ENCODE data around the gene GAB1. TPM values are rescaled to one million over a fixed set of nuclear protein-coding genes. Genes with fewer than 3 reads are reported as not detected.

The GAB1 gene
- total and polyA plus RNA-seq, 12 donors: 4.1 to 58.2 (median 29.0) TPM

DNA sequence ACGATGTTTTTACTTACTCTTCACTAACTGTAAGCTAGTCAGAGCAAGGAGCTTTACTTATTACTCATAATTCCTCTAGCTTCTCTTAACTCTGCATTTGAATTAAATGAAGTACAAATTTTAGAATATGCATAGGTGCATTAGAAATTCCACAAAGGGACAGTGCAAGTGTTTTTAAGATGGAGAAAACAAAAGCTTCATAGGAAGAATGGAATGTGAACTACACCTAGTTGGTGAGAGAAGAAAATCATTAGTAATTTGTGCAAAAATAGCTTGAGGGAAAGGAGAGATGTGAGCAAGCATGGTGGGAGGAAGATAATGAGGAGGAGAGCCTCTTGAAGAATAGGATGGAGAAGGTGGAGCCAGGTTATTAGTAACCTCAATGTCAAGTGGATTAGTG, 99.3 kb downstream of the GAB1 start:
- WGBS, 4 donors: 91 to 98% (median 94%) methylated on average over 1 of the region's 1 CpG
- H3K27ac ChIP-seq: no peak overlapping the region
- no peaks in the 10 kb centered on the region for H3K27me3 ChIP-seq
- TF ChIP-seq, protein P1, sequence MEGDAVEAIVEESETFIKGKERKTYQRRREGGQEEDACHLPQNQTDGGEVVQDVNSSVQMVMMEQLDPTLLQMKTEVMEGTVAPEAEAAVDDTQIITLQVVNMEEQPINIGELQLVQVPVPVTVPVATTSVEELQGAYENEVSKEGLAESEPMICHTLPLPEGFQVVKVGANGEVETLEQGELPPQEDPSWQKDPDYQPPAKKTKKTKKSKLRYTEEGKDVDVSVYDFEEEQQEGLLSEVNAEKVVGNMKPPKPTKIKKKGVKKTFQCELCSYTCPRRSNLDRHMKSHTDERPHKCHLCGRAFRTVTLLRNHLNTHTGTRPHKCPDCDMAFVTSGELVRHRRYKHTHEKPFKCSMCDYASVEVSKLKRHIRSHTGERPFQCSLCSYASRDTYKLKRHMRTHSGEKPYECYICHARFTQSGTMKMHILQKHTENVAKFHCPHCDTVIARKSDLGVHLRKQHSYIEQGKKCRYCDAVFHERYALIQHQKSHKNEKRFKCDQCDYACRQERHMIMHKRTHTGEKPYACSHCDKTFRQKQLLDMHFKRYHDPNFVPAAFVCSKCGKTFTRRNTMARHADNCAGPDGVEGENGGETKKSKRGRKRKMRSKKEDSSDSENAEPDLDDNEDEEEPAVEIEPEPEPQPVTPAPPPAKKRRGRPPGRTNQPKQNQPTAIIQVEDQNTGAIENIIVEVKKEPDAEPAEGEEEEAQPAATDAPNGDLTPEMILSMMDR (IDR thresholded peaks at IDR 0.05): no peak
- H3K9me3 ChIP-seq (replicated peaks in 1 of 3): peaks cover 0 to 2% (median 1%) of the 10 kb centered on the region in 3 donors
- intact Hi-C loops (cut with DNase I): no loop called here
- no peak for DNase-seq
- H3K4me3 ChIP-seq: no peak overlapping the region
- H3K4me1 ChIP-seq (replicated peaks in 1 of 2): no peaks in the 10 kb centered on the region
- no peaks in the 10 kb centered on the region for H3K36me3 ChIP-seq (replicated peaks in 1 of 2)

DNA sequence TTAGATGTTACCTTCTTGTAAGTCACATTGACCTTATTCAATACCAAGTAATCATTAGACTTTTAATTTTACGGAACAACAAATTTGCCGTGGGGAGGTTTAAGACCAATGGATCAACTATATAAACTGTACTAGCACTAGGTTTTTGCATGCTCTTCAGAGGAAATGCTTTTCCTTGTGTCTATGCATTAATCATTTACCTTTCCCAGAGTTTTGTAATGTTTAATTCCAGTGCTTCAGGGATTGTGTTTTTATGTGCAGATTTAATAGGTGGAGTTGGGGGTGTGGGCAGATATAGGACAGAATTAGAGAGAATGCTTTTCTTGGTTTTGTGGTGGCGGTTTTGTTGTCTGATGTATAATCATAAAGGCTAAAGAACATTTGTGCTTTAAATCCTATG, 100.8 kb downstream of the GAB1 start:
- no peaks in the 10 kb centered on the region for H3K4me1 ChIP-seq (replicated peaks in 1 of 2)
- DNase-seq: no peak
- no peaks in the 10 kb centered on the region for H3K9me3 ChIP-seq (replicated peaks in 1 of 3)
- intact Hi-C loops (cut with DNase I): no loop called here
- no peaks in the 10 kb centered on the region for H3K27me3 ChIP-seq
- H3K4me3 ChIP-seq: no peak overlapping the region
- 95 to 99% (median 97%) methylated on average over 3 of the region's 3 CpGs for WGBS, 4 donors
- H3K36me3 ChIP-seq (replicated peaks in 1 of 2): no peaks in the 10 kb centered on the region
- H3K27ac ChIP-seq: no peak overlapping the region
- TF ChIP-seq, protein P1 (IDR thresholded peaks at IDR 0.05): no peak
- no peak for TF ChIP-seq POLR2A (IDR thresholded peaks at IDR 0.05)

DNA sequence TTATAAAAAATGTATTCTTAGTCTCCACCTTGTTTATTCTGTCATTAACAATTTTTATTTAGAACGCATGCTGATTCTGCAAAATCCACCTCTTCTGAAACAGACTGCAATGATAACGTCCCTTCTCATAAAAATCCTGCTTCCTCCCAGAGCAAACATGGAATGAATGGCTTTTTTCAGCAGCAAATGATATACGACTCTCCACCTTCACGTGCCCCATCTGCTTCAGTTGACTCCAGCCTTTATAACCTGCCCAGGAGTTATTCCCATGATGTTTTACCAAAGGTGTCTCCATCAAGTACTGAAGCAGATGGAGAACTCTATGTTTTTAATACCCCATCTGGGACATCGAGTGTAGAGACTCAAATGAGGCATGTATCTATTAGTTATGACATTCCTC, 101.3 kb downstream of the GAB1 start:
- Histone ChIP-seq H3K36me3 (replicated peaks in 1 of 2) (no peaks in the 10 kb centered on the region), H3K9me3 (replicated peaks in 1 of 3) (no peaks in the 10 kb centered on the region), H3K4me1 (replicated peaks in 1 of 2) (no peaks in the 10 kb centered on the region), H3K27ac (no peak overlapping the region), H3K27me3 (no peaks in the 10 kb centered on the region), H3K4me3 (no peak overlapping the region)
- DNase-seq: no peak
- WGBS, 4 donors: 83 to 90% (median 88%) methylated on average over 5 of the region's 5 CpGs
- no peak for TF ChIP-seq POLR2A (IDR thresholded peaks at IDR 0.05)
- TF ChIP-seq, protein P1 (IDR thresholded peaks at IDR 0.05): no peak
- intact Hi-C loops (cut with DNase I): no loop called here

DNA sequence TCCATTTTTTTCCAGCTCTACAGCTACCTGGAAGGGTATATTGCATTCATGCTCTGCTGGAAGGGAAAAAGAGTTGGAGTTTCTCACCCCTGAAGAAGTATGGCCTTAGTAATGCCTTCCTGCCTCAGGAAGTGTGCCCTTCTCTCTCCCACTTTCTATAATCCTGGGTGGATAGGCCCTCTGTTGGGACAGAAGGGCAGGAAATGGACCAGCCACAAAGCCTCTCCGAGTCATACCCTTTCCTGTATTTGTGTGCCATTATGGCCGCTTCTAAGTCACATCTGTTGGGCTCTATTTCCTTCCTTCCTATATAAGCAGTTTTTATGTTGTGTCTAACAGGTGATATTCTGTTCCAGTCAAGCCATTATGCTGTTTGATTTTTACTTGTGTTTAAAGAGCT, 102.0 kb downstream of the GAB1 start:
- Histone ChIP-seq H3K27ac (no peak overlapping the region), H3K27me3 (no peaks in the 10 kb centered on the region), H3K36me3 (replicated peaks in 1 of 2) (no peaks in the 10 kb centered on the region), H3K9me3 (replicated peaks in 1 of 3) (no peaks in the 10 kb centered on the region), H3K4me3 (no peak overlapping the region), H3K4me1 (replicated peaks in 1 of 2) (no peaks in the 10 kb centered on the region)
- intact Hi-C loops (cut with DNase I): no loop called here
- no peak for DNase-seq
- TF ChIP-seq POLR2A (IDR thresholded peaks at IDR 0.05): no peak
- TF ChIP-seq, protein P1 (IDR thresholded peaks at IDR 0.05): no peak
- 75 to 84% (median 80%) methylated on average over 2 of the region's 2 CpGs for WGBS, 4 donors
